Fibroblast of skin of right biceps (primary cell): Measurements from ENCODE around the gene COL13A1.

Experiments
- DNase-seq: peaks from one replicate; pipeline ENCODE4 v3.0.0-alpha.2; 2013

The COL13A1 gene

GRCh38 chr10:69848454-69848853, 46.7 kb downstream of the COL13A1 start:
- DNase-seq = no peak

GRCh38 chr10:69849825-69850224, 48.1 kb downstream of the COL13A1 start:
- DNase-seq = no peak

GRCh38 chr10:69850440-69850839, 48.7 kb downstream of the COL13A1 start:
- DNase-seq = no peak

- no peak for DNase-seq
Measured at GRCh38 chr10:69851306-69851705, 49.6 kb downstream of the COL13A1 start.

- DNase-seq = no peak
Measured at GRCh38 chr10:69853064-69853463, 51.4 kb downstream of the COL13A1 start.

GRCh38 chr10:69854511-69855345, 53.0 kb downstream of the COL13A1 start:
- no peak for DNase-seq

GRCh38 chr10:69855346-69856111, 53.8 kb downstream of the COL13A1 start:
- no peak for DNase-seq

- DNase-seq = no peak
Measured at GRCh38 chr10:69856601-69857166, 55.0 kb downstream of the COL13A1 start.

GRCh38 chr10:69858201-69858600, 56.5 kb downstream of the COL13A1 start:
- no peak for DNase-seq

GRCh38 chr10:69860271-69860670, 58.6 kb downstream of the COL13A1 start:
- no peak for DNase-seq

GRCh38 chr10:69861251-69862240, 59.8 kb downstream of the COL13A1 start:
- DNase-seq = peak; percentile 91

- DNase-seq = no peak
Measured at GRCh38 chr10:69862882-69863530, 61.3 kb downstream of the COL13A1 start.

- DNase-seq = peak; percentile 62
Measured at GRCh38 chr10:69863580-69863979, 61.9 kb downstream of the COL13A1 start.

- DNase-seq = peak; percentile 94
Measured at GRCh38 chr10:69864321-69864720, 62.6 kb downstream of the COL13A1 start.

GRCh38 chr10:69865450-69865849, 63.7 kb downstream of the COL13A1 start:
- no peak for DNase-seq

- DNase-seq = peak; percentile 50
Measured at GRCh38 chr10:69866246-69866687, 64.6 kb downstream of the COL13A1 start.

- DNase-seq = peak; percentile 77
Measured at GRCh38 chr10:69866688-69867461, 65.2 kb downstream of the COL13A1 start.

GRCh38 chr10:69867699-69868558, 66.2 kb downstream of the COL13A1 start:
- no peak for DNase-seq

GRCh38 chr10:69868821-69869220, 67.1 kb downstream of the COL13A1 start:
- no peak for DNase-seq
